Karpas-422 (cell line): ENCODE measurements around the gene SYNDIG1L. TPM values are rescaled to one million over a fixed set of nuclear protein-coding genes. Genes with fewer than 3 reads are reported as not detected.
"Not testable (repeated sequence)": the region's sequence is repeated elsewhere in the genome, so short reads cannot be mapped to it uniquely, and the experiment has no call there.

Experiments
- DNase-seq: peaks from one replicate; pipeline ENCODE4 v3.0.0-alpha.2; 2015
- H2AFZ ChIP-seq: fragments of 200-600 bp; sonication (generic); 2 replicates; pipeline ENCODE4 v1.6.1; 2014; ENCODE audit warnings: antibody characterized with exemption, low read length, mixed read lengths
- H3K27ac ChIP-seq: fragments of 200-600 bp; sonication (generic); 2 replicates; pipeline ENCODE4 v1.5.1; 2014; ENCODE audit warnings: mild to moderate bottlenecking, low read length, moderate library complexity
- H3K27me3 ChIP-seq: fragments of 200-600 bp; sonication (generic); 2 replicates; pipeline ENCODE4 v1.6.1; 2014; ENCODE audit warnings: low read length, mixed read lengths
- H3K36me3 ChIP-seq: fragments of 200-600 bp; sonication (generic); 2 replicates; pipeline ENCODE4 v1.6.1; 2014; ENCODE audit warnings: low read length, mixed read lengths; ENCODE audit not compliant: insufficient read depth
- H3K4me1 ChIP-seq: fragments of 200-600 bp; sonication (generic); 2 replicates; pipeline ENCODE4 v1.6.1; 2014; ENCODE audit warnings: mild to moderate bottlenecking, low read length, mixed read lengths
- H3K4me2 ChIP-seq: fragments of 200-600 bp; sonication (generic); 2 replicates; pipeline ENCODE4 v1.6.1; 2014; ENCODE audit warnings: low read length, low read depth, mild to moderate bottlenecking; ENCODE audit not compliant: poor library complexity, severe bottlenecking
- H3K4me3 ChIP-seq: fragments of 200-600 bp; sonication (generic); 2 replicates; pipeline ENCODE4 v1.5.1; 2014; ENCODE audit warnings: mild to moderate bottlenecking, antibody characterized with exemption, low read length, mixed read lengths
- H3K79me2 ChIP-seq: fragments of 200-600 bp; sonication (generic); 2 replicates; pipeline ENCODE4 v1.6.1; 2014; ENCODE audit warnings: mild to moderate bottlenecking, low read length, mixed read lengths
- H3K9ac ChIP-seq: fragments of 200-600 bp; sonication (generic); 2 replicates; pipeline ENCODE4 v1.6.0; 2014; ENCODE audit warnings: low read length
- H3K9me2 ChIP-seq: fragments of 200-600 bp; sonication (generic), shearing (Covaris generic); replicated peaks from 2 replicates; pipeline ENCODE4 v1.6.0; 2014; ENCODE audit warnings: mild to moderate bottlenecking, low read length, moderate library complexity; ENCODE audit not compliant: insufficient read depth
- H3K9me3 ChIP-seq: fragments of 300-700, 200-600 bp; sonication (generic); 2 replicates; pipeline ENCODE4 v1.6.1; 2014; ENCODE audit warnings: low read length, mixed read lengths
- H4K20me1 ChIP-seq: fragments of 200-600 bp; sonication (generic); 2 replicates; pipeline ENCODE4 v1.6.1; 2014; ENCODE audit warnings: mild to moderate bottlenecking, antibody characterized with exemption, low read length, low read depth; ENCODE audit not compliant: insufficient read depth
- total RNA-seq: library from RNA; depleted of rRNA; stranded (reverse); fragments of >200 nt; shearing (Covaris generic); gene quantifications from 2 replicates; pipeline ENCODE4 v1.2.3, GENCODE V29; 2014; ENCODE audit warnings: low replicate concordance

SYNDIG1L gene
- total RNA-seq, 1 experiment from 2014 or later = not detected

GRCh38 chr14:74463697-74464096 lies 37.7 kb upstream of the SYNDIG1L start:
- no peaks in the 10 kb centered on the region for H3K9me2 ChIP-seq
- H3K4me1 ChIP-seq = 0 out of 2 replicates have a peak, but pooled peaks cover 2% of the 10 kb centered on the region
- no peaks in the 10 kb centered on the region for H4K20me1 ChIP-seq
- no peaks in the 10 kb centered on the region for H3K79me2 ChIP-seq
- H3K27me3 ChIP-seq = no peaks in the 10 kb centered on the region
- no peak for DNase-seq
- no peak overlapping the region for H3K4me2 ChIP-seq
- H3K4me3 ChIP-seq = no peak overlapping the region
- H2AFZ ChIP-seq = no peak overlapping the region
- H3K9me3 ChIP-seq = no peaks in the 10 kb centered on the region
- no peaks in the 10 kb centered on the region for H3K36me3 ChIP-seq
- H3K9ac ChIP-seq = no peak overlapping the region
- no peak overlapping the region for H3K27ac ChIP-seq

GRCh38 chr14:74462993-74463392 lies 37.0 kb upstream of the SYNDIG1L start:
- H3K27ac ChIP-seq = no peak overlapping the region
- H3K4me2 ChIP-seq = no peak overlapping the region
- H3K27me3 ChIP-seq = no peaks in the 10 kb centered on the region
- no peaks in the 10 kb centered on the region for H3K36me3 ChIP-seq
- no peak overlapping the region for H3K4me3 ChIP-seq
- H3K79me2 ChIP-seq = no peaks in the 10 kb centered on the region
- no peak overlapping the region for H2AFZ ChIP-seq
- H3K4me1 ChIP-seq = 0 out of 2 replicates have a peak, but pooled peaks cover 2% of the 10 kb centered on the region
- no peaks in the 10 kb centered on the region for H4K20me1 ChIP-seq
- H3K9ac ChIP-seq = no peak overlapping the region
- H3K9me3 ChIP-seq = no peaks in the 10 kb centered on the region
- H3K9me2 ChIP-seq = no peaks in the 10 kb centered on the region
- DNase-seq = no peak

GRCh38 chr14:74459976-74460375 lies 34.0 kb upstream of the SYNDIG1L start:
- Histone ChIP-seq H3K9me2 (no peaks in the 10 kb centered on the region), H3K36me3 (no peaks in the 10 kb centered on the region), H4K20me1 (no peaks in the 10 kb centered on the region), H2AFZ (no peak overlapping the region), H3K9ac (no peak overlapping the region), H3K27me3 (no peaks in the 10 kb centered on the region), H3K79me2 (no peaks in the 10 kb centered on the region), H3K4me2 (no peak overlapping the region), H3K4me3 (no peak overlapping the region), H3K4me1 (0 out of 2 replicates have a peak, but pooled peaks cover 2% of the 10 kb centered on the region), H3K27ac (no peak overlapping the region), H3K9me3 (no peaks in the 10 kb centered on the region)
- DNase-seq = no peak

- no peaks in the 10 kb centered on the region for H3K79me2 ChIP-seq
- no peak overlapping the region for H3K4me3 ChIP-seq
- H3K9ac ChIP-seq = no peak overlapping the region
- DNase-seq = peak; percentile 79
- no peaks in the 10 kb centered on the region for H3K9me3 ChIP-seq
- H2AFZ ChIP-seq = peak overlapping the region; percentile 54; the same call in 1 of the 2 replicates
- no peaks in the 10 kb centered on the region for H4K20me1 ChIP-seq
- H3K4me2 ChIP-seq = no peak overlapping the region
- no peaks in the 10 kb centered on the region for H3K27me3 ChIP-seq
- no peaks in the 10 kb centered on the region for H3K36me3 ChIP-seq
- H3K27ac ChIP-seq = no peak overlapping the region
- H3K4me1 ChIP-seq = 0 out of 2 replicates have a peak, but pooled peaks cover 2% of the 10 kb centered on the region
- H3K9me2 ChIP-seq = no peaks in the 10 kb centered on the region
Observed at GRCh38 chr14:74459289-74459946, 33.4 kb upstream of the SYNDIG1L start.

GRCh38 chr14:74457565-74457895 lies 31.5 kb upstream of the SYNDIG1L start:
- Histone ChIP-seq H3K9me3 (no peaks in the 10 kb centered on the region), H3K4me1 (0 out of 2 replicates have a peak, but pooled peaks cover 2% of the 10 kb centered on the region), H3K27ac (no peak overlapping the region), H3K4me3 (no peak overlapping the region), H4K20me1 (no peaks in the 10 kb centered on the region), H2AFZ (no peak overlapping the region), H3K27me3 (no peaks in the 10 kb centered on the region), H3K36me3 (no peaks in the 10 kb centered on the region), H3K9me2 (no peaks in the 10 kb centered on the region), H3K79me2 (no peaks in the 10 kb centered on the region), H3K9ac (no peak overlapping the region), H3K4me2 (no peak overlapping the region)
- DNase-seq = no peak

- no peak overlapping the region for H3K4me3 ChIP-seq
- no peak overlapping the region for H2AFZ ChIP-seq
- H3K27ac ChIP-seq = no peak overlapping the region
- no peak overlapping the region for H3K4me2 ChIP-seq
- no peaks in the 10 kb centered on the region for H4K20me1 ChIP-seq
- H3K79me2 ChIP-seq = no peaks in the 10 kb centered on the region
- H3K9ac ChIP-seq = no peak overlapping the region
- no peak for DNase-seq
- H3K4me1 ChIP-seq = 0 out of 2 replicates have a peak, but pooled peaks cover 2% of the 10 kb centered on the region
- no peaks in the 10 kb centered on the region for H3K36me3 ChIP-seq
- H3K9me3 ChIP-seq = no peaks in the 10 kb centered on the region
- no peaks in the 10 kb centered on the region for H3K9me2 ChIP-seq
- H3K27me3 ChIP-seq = no peaks in the 10 kb centered on the region
Observed at GRCh38 chr14:74456684-74457564, 30.9 kb upstream of the SYNDIG1L start.

- not testable (repeated sequence) for H3K36me3 ChIP-seq, H3K27me3 ChIP-seq, H3K9me2 ChIP-seq, H3K9ac ChIP-seq, H2AFZ ChIP-seq, H3K27ac ChIP-seq, DNase-seq, H3K4me2 ChIP-seq, H3K4me3 ChIP-seq, H4K20me1 ChIP-seq, H3K79me2 ChIP-seq, H3K4me1 ChIP-seq, H3K9me3 ChIP-seq
Observed at GRCh38 chr14:74454397-74454796, 28.4 kb upstream of the SYNDIG1L start.

GRCh38 chr14:74444866-74445265 lies 18.9 kb upstream of the SYNDIG1L start:
- H3K27me3 ChIP-seq = no peaks in the 10 kb centered on the region
- no peak overlapping the region for H3K9ac ChIP-seq
- H3K79me2 ChIP-seq = no peaks in the 10 kb centered on the region
- no peak overlapping the region for H3K27ac ChIP-seq
- H3K9me3 ChIP-seq = no peaks in the 10 kb centered on the region
- H4K20me1 ChIP-seq = no peaks in the 10 kb centered on the region
- no peak overlapping the region for H3K4me3 ChIP-seq
- H3K36me3 ChIP-seq = no peaks in the 10 kb centered on the region
- no peaks in the 10 kb centered on the region for H3K9me2 ChIP-seq
- no peak for DNase-seq
- H2AFZ ChIP-seq = no peak overlapping the region
- H3K4me1 ChIP-seq = no peaks in the 10 kb centered on the region
- H3K4me2 ChIP-seq = no peak overlapping the region
